Activated CD8-positive, alpha-beta memory T cell treated with anti-CD3 and anti-CD28 coated beads, Interleukin-2, amount 50 U/mL, for 24 hours (primary cell): ENCODE data around the gene SPTBN4.
"Not testable (repeated sequence)": the region's sequence is repeated elsewhere in the genome, so short reads cannot be mapped to it uniquely, and the experiment has no call there.

Source experiments
- DNase-seq: peaks from one replicate; pipeline ENCODE4 v3.0.0-alpha.2; 2020; ENCODE audit errors: extremely low read depth

The SPTBN4 gene

GRCh38 chr19:40617961-40618360 is 151.2 kb downstream of the SPTBN4 start:
- DNase-seq = no peak

- DNase-seq = no peak
Observed at GRCh38 chr19:40619333-40620160, 152.7 kb downstream of the SPTBN4 start.

- no peak for DNase-seq
Observed at GRCh38 chr19:40620161-40620485, 153.3 kb downstream of the SPTBN4 start.

GRCh38 chr19:40621283-40621682 is 154.5 kb downstream of the SPTBN4 start:
- no peak for DNase-seq

GRCh38 chr19:40621966-40622772 is 155.4 kb downstream of the SPTBN4 start:
- DNase-seq = no peak

- no peak for DNase-seq
Observed at GRCh38 chr19:40622773-40623075, 155.9 kb downstream of the SPTBN4 start.

GRCh38 chr19:40623403-40624251 is 156.8 kb downstream of the SPTBN4 start:
- DNase-seq = no peak

- not testable (repeated sequence) for DNase-seq
Observed at GRCh38 chr19:40624369-40625153, 157.8 kb downstream of the SPTBN4 start.

- DNase-seq = no peak
Observed at GRCh38 chr19:40625406-40626120, 158.8 kb downstream of the SPTBN4 start.
